ENCODE measurements around the gene XRN1. TPM values are rescaled to one million over a fixed set of nuclear protein-coding genes. Genes with fewer than 3 reads are reported as not detected.
"Not testable (repeated sequence)": the region's sequence is repeated elsewhere in the genome, so short reads cannot be mapped to it uniquely, and the experiment has no call there.

Gene XRN1
- total and polyA plus RNA-seq, 7 donors, result 5.4 to 45.7 (median 29.5) TPM

GRCh38 chr3:142315083-142315482 lies 132.8 kb downstream of the XRN1 start:
- Histone ChIP-seq H3K4me1 (peaks cover 0 to 7% (median 0%) of the 10 kb centered on the region in 4 donors), H3K9me3 (no peaks in the 10 kb centered on the region), H3K27ac (no peak overlapping the region), H3K27me3 (no peaks in the 10 kb centered on the region), H3K36me3 (peaks cover 7 to 61% (median 10%) of the 10 kb centered on the region in 4 donors), H3K4me3 (no peak overlapping the region)
- no peak for DNase-seq
- TF ChIP-seq POLR2A (IDR thresholded peaks at IDR 0.05) (no peak), CTCF (IDR thresholded peaks at IDR 0.05) (no peak), EP300 (IDR thresholded peaks at IDR 0.05) (no peak), POLR2AphosphoS5 (IDR thresholded peaks at IDR 0.05) (no peak)
- intact Hi-C loops (cut with DNase I), result no loop called here

GRCh38 chr3:142310439-142310838 lies 137.4 kb downstream of the XRN1 start:
- WGBS, 2 donors, result 93 to 94% methylated on average over 1 of the region's 1 CpG
- H3K36me3 ChIP-seq, result peaks cover 7 to 51% (median 8%) of the 10 kb centered on the region in 4 donors
- intact Hi-C loops (cut with DNase I), result no loop called here
- no peak overlapping the region for H3K4me3 ChIP-seq
- no peak overlapping the region for H3K27ac ChIP-seq
- no peak for TF ChIP-seq POLR2A (IDR thresholded peaks at IDR 0.05)
- TF ChIP-seq EP300 (IDR thresholded peaks at IDR 0.05), result no peak
- TF ChIP-seq CTCF (IDR thresholded peaks at IDR 0.05), result no peak
- TF ChIP-seq POLR2AphosphoS5 (IDR thresholded peaks at IDR 0.05), result no peak
- H3K9me3 ChIP-seq, result no peaks in the 10 kb centered on the region
- no peaks in the 10 kb centered on the region for H3K4me1 ChIP-seq
- DNase-seq, result no peak
- H3K27me3 ChIP-seq, result no peaks in the 10 kb centered on the region

- 96 to 98% methylated on average over 3 of the region's 3 CpGs for WGBS, 2 donors
- intact Hi-C loops (cut with DNase I); DNase-seq; H3K4me3 ChIP-seq; H3K27me3 ChIP-seq; H3K36me3 ChIP-seq; H3K9me3 ChIP-seq; H3K27ac ChIP-seq; H3K4me1 ChIP-seq: not testable (repeated sequence)
Measured at GRCh38 chr3:142302847-142303246, 145.0 kb downstream of the XRN1 start.

GRCh38 chr3:142298626-142299025 lies 149.2 kb downstream of the XRN1 start:
- WGBS, 2 donors, result 66 to 97% methylated on average over 2 of the region's 2 CpGs
- no peaks in the 10 kb centered on the region for H3K27me3 ChIP-seq
- no peak overlapping the region for H3K4me3 ChIP-seq
- peak; percentile 28 for DNase-seq
- H3K4me1 ChIP-seq, result no peaks in the 10 kb centered on the region
- TF ChIP-seq POLR2A (IDR thresholded peaks at IDR 0.05), result no peak
- TF ChIP-seq CTCF (IDR thresholded peaks at IDR 0.05), result no peak
- TF ChIP-seq EP300 (IDR thresholded peaks at IDR 0.05), result no peak
- TF ChIP-seq POLR2AphosphoS5 (IDR thresholded peaks at IDR 0.05), result no peak
- no peaks in the 10 kb centered on the region for H3K36me3 ChIP-seq
- peaks cover 0 to 4% (median 0%) of the 10 kb centered on the region in 4 donors for H3K9me3 ChIP-seq
- intact Hi-C loops (cut with DNase I), result no loop called here
- no peak overlapping the region for H3K27ac ChIP-seq

DNA sequence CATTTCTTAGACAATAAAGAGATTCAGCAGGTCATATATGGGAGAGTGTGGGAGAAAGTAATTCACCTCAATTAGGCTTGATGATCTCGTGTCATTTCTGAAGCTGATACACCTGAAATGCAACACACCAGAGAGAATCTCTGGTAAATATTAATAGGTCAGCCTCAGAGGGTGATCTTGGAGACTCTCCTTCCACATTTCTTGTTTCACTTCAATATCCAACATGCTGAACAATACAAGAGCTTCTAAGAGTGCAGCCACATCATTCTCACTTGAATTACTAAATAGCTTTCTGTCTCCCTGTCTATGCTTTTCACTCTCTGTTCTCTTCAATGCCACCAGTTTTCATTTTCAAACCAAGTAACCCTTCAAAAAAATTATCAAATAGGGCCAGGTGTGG lies 151.3 kb downstream of the XRN1 start:
- intact Hi-C loops (cut with DNase I), result no loop called here
- Histone ChIP-seq H3K36me3 (no peaks in the 10 kb centered on the region), H3K4me1 (no peaks in the 10 kb centered on the region), H3K4me3 (no peak overlapping the region), H3K9me3 (no peaks in the 10 kb centered on the region), H3K27ac (no peak overlapping the region), H3K27me3 (no peaks in the 10 kb centered on the region)
- TF ChIP-seq CTCF (IDR thresholded peaks at IDR 0.05), result no peak
- TF ChIP-seq POLR2AphosphoS5 (IDR thresholded peaks at IDR 0.05), result no peak
- TF ChIP-seq EP300 (IDR thresholded peaks at IDR 0.05), result no peak
- TF ChIP-seq POLR2A (IDR thresholded peaks at IDR 0.05), result no peak
- DNase-seq, result no peak
- 78 to 80% methylated on average over 1 of the region's 1 CpG for WGBS, 2 donors
